Transverse colon (tissue), 4 donors: ENCODE measurements around the gene PHF1. TPM values are rescaled to one million over a fixed set of nuclear protein-coding genes. Genes with fewer than 3 reads are reported as not detected.

Experiments used
- DNase-seq: peaks from one replicate; pipeline ENCODE4 v3.0.0-alpha.2; 2019
- H3K27ac ChIP-seq, 4 donors: fragments of 200-600 bp; sonication (generic); 2 replicates each; pipeline ENCODE4 v1.5.1; 2016 to 2018; ENCODE audit warnings: inconsistent platforms in 4 of 4
- H3K27me3 ChIP-seq: fragments of 200-600 bp; sonication (generic); 2 replicates; pipeline ENCODE4 v1.5.1; 2017; ENCODE audit warnings: inconsistent platforms
- H3K36me3 ChIP-seq, 4 donors: fragments of 200-600 bp; sonication (generic); 2 replicates each; pipeline ENCODE4 v1.5.1; 2017 to 2019; ENCODE audit warnings: inconsistent platforms in 4 of 4
- H3K4me1 ChIP-seq, 4 donors: fragments of 200-600 bp; sonication (generic); 2 replicates each; pipeline ENCODE4 v1.5.1; 2017 to 2020; ENCODE audit warnings: inconsistent platforms in 4 of 4
- H3K4me3 ChIP-seq, 4 donors: fragments of 200-600 bp; sonication (generic); 1 replicate in 1 of 4; 2 replicates in 3 of 4; pipeline versions ENCODE4 v1.5.1 to v1.6.1; 2017 to 2019; ENCODE audit warnings: inconsistent platforms in 4 of 4
- H3K9me3 ChIP-seq, 2 donors: fragments of 200-600 bp; sonication (generic); 2 replicates each; pipeline ENCODE4 v1.5.1; 2017 to 2019; ENCODE audit warnings: inconsistent platforms in 2 of 2
- EP300 ChIP-seq: sonication (generic); formaldehyde crosslinking; IDR thresholded peaks from one replicate; pipeline ENCODE4 v1.6.1; 2017; ENCODE audit warnings: antibody characterized with exemption, low read depth
- POLR2A ChIP-seq: fragments of 450-650 bp; IDR thresholded peaks from one replicate; pipeline ENCODE4 v1.6.1; 2016; ENCODE audit warnings: antibody characterized with exemption, mild to moderate bottlenecking, moderate library complexity
- POLR2AphosphoS5 ChIP-seq, 3 donors: sonication (generic); formaldehyde crosslinking; IDR thresholded peaks; one replicate each; pipeline ENCODE4 v1.6.1; 2016; ENCODE audit warnings: antibody characterized with exemption in 3 of 3
- WGBS, 2 donors: methylation state at CpG; one replicate each; pipeline ENCODE4 v1.1.5; 2018; ENCODE audit warnings: low coverage in 1 of 2; 5-methylcytosine and 5-hydroxymethylcytosine counted together
- in situ Hi-C, 4 donors: fragments of 200-750 bp; cut with MboI; loops; one replicate each; pipeline versions ENCODE4 v1.15.0 to v1.15.1; 2017; ENCODE audit warnings: low sequenced_read_pairs in 3 of 4, low pct_ligation_motif_present in 1 of 4, low pct_unique_long_range_greater_than_20kb in 1 of 4
- intact Hi-C: fragments of 100-400 bp; cut with DNase I; formaldehyde crosslinking; loops from one replicate; pipeline ENCODE4 v1.15.1; 2023; ENCODE audit warnings: low total_unique reads
- total RNA-seq, 4 donors: library from RNA; depleted of rRNA; stranded (reverse); fragments of >200 nt; gene quantifications; one replicate each; pipeline ENCODE4 v1.1.0, GENCODE V29; 2016
- TF ChIP-seq, protein P1 (sequence below), 5 experiments: fragments of 200-600 bp in 3 of 5; fragments of 450-650 bp in 2 of 5; sonication (generic) in 3 of 5; IDR thresholded peaks; 1 replicate in 2 of 5; 2 replicates in 3 of 5; pipeline ENCODE4 v1.5.1; 2016 to 2017; ENCODE audit warnings: antibody characterized with exemption in 5 of 5, inconsistent platforms in 3 of 5, mild to moderate bottlenecking in 2 of 5, moderate library complexity in 1 of 5

Gene PHF1
- total RNA-seq, 4 donors from 2014 or later, result 47.8 to 110 (median 48.4) TPM

DNA sequence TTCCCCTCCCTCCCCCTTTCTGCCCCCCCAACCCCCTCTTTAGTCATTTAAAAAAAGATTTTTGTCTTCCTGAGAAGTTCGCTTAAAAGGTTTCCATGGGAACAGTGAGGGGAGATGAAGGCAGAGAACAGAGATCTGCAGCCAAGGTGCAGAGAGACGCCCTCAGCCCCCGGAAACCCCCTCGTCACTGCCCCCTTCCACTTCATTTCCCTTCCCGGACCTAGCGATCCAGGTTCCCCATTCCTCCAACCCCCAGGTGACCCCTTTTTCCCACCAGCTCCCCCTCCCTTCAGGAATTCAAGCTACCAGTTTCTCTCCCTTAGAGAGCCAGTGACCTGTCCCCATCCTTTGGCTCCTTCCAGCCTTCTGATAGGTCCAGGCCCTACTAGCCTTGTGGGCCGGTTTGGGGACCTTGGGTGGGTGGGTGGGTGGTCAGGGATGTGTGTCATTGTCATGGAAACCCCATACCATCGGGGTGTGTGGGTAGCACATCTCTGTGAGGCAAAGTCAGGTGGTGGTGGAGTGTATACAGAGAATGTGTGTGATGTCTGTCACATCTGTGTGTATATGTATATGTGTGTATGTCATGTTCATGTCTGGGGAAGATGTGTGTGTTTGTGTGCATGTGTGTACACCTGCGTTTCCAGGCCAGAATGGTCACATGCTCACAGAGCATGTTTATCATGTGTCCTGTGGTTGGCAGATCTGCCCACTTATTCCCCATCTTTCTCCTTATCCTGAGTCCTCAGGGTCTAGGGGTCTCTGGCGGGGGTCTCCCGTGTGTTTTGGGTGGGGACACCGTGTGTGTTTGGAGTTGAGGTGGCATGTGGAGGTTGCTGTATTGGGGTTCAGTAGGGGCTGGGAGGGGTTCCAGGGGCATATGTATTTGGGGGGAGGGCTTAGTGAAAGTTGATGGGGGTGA is 16.0 kb downstream of the PHF1 start:
- no peak for TF ChIP-seq EP300
- no peak for TF ChIP-seq POLR2A
- TF ChIP-seq, protein P1, sequence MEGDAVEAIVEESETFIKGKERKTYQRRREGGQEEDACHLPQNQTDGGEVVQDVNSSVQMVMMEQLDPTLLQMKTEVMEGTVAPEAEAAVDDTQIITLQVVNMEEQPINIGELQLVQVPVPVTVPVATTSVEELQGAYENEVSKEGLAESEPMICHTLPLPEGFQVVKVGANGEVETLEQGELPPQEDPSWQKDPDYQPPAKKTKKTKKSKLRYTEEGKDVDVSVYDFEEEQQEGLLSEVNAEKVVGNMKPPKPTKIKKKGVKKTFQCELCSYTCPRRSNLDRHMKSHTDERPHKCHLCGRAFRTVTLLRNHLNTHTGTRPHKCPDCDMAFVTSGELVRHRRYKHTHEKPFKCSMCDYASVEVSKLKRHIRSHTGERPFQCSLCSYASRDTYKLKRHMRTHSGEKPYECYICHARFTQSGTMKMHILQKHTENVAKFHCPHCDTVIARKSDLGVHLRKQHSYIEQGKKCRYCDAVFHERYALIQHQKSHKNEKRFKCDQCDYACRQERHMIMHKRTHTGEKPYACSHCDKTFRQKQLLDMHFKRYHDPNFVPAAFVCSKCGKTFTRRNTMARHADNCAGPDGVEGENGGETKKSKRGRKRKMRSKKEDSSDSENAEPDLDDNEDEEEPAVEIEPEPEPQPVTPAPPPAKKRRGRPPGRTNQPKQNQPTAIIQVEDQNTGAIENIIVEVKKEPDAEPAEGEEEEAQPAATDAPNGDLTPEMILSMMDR (IDR thresholded peaks at IDR 0.05), result no peak
- TF ChIP-seq POLR2AphosphoS5 (IDR thresholded peaks at IDR 0.05), result no peak
- H3K4me1 ChIP-seq, result peaks cover 17 to 58% (median 48%) of the 10 kb centered on the region in 4 donors
- H3K4me3 ChIP-seq, result peak overlapping the region; percentile 42 to 60 (median 50)
- WGBS, 2 donors, result 0 to 3% methylated on average over 3 to 12 of the region's 12 CpGs
- no peaks in the 10 kb centered on the region for H3K27me3 ChIP-seq
- intact Hi-C loops (no loop called here), in situ Hi-C loops (no loop called here)
- no peaks in the 10 kb centered on the region for H3K9me3 ChIP-seq
- H3K36me3 ChIP-seq, result no peaks in the 10 kb centered on the region
- H3K27ac ChIP-seq, result peak overlapping the region; percentile 85 to 95 (median 90)
- DNase-seq, result no peak

DNA sequence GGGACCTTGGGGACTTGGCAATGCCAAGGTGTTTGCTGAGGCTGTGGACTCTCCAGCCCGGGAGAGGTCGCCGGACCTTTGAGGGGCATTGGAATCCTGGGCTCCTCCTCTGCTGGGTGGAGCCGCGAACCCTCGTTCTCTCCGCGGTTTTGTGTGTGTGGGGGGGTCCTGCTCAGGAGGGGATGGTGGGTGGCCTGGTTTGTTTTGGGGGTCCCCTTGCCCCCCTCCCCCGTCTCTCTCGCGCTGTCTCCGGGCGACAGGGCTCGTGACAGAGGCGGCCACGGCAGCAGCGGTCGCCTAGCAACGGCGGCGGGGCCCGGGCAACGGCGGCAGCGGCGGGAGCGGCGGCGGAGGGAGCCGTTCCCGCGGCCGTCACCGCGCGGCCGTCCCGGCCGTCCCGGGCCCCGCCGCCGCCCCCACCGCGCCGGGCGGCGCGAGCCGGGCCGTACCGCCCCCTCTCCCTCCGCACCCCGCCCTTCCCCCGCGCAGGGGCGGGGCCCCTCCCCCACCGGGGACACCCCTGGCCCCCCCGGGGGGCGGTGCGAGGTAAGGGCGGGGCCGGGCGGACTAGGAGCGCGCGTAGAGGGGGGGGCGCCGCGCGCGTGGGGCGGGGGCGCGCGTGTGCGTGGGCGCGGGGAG is 16.9 kb downstream of the PHF1 start:
- peaks cover 17 to 62% (median 48%) of the 10 kb centered on the region in 4 donors for H3K4me1 ChIP-seq
- peak overlapping the region; percentile 85 to 95 (median 90) for H3K27ac ChIP-seq
- DNase-seq, result peak; percentile 71
- no peaks in the 10 kb centered on the region for H3K36me3 ChIP-seq
- H3K27me3 ChIP-seq, result no peaks in the 10 kb centered on the region
- in situ Hi-C loops, result no loop called here
- intact Hi-C loops, result no loop called here
- H3K4me3 ChIP-seq, result peak overlapping the region; percentile 42 to 65 (median 56)
- H3K9me3 ChIP-seq, result no peaks in the 10 kb centered on the region
- TF ChIP-seq EP300 (no peak), POLR2A (no peak), POLR2AphosphoS5 (IDR thresholded peaks at IDR 0.05) (no peak)
- TF ChIP-seq, protein P1 (IDR thresholded peaks at IDR 0.05), result no peak
- WGBS, 2 donors, result 0% methylated on average over 6 of the region's 79 CpGs; no CpG with 5 or more reads in 1 of the 2 donors

DNA sequence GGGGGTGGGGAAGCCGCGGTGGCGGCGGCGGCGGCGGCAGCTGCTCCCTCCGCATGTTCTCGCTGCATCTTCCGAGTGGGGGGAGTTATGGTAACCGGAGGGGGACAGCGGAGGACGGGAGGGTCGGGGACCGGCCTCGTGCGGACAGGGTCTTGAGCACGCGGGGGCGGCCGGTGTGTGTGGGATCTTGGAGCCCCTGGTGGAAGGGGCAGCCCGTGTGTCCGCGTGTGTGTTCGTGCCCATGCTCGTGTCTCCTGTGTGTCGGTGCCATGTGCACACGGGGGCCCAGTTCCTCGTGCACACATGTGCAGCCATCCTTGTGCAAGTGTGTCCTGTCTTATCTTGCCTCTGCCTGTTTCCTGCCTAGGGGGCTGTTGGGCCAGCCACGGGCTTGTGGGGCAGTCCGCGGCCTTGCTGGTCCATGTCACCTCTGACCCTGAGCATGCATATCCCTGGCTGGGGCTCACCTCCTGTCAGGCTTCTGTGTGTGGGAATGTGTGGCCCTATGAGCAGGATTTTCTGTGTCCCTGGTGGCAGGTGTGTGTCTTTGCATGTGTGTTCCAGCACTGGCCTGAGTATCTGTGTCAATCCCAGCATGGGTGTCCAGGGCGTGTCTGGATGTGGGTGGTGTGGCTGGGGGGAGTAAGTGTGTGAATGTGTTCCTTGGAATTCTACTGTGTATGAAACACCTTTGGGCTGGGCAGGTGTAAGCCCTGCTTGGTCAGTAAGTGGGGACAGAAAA is 17.6 kb downstream of the PHF1 start:
- H3K4me1 ChIP-seq, result peaks cover 17 to 62% (median 51%) of the 10 kb centered on the region in 4 donors
- TF ChIP-seq, protein P1 (IDR thresholded peaks at IDR 0.05), result peak; percentile 37 to 77 (median 45)
- no peak for TF ChIP-seq POLR2A
- in situ Hi-C loops (no loop called here), intact Hi-C loops (no loop called here)
- 6% methylated on average over 16 of the region's 33 CpGs; no CpG with 5 or more reads in 1 of the 2 donors for WGBS, 2 donors
- no peaks in the 10 kb centered on the region for H3K27me3 ChIP-seq
- peak overlapping the region; percentile 85 to 95 (median 90) for H3K27ac ChIP-seq
- no peaks in the 10 kb centered on the region for H3K36me3 ChIP-seq
- no peaks in the 10 kb centered on the region for H3K9me3 ChIP-seq
- peak overlapping the region; percentile 20 to 60 (median 48) for H3K4me3 ChIP-seq
- DNase-seq, result peak; percentile 37
